HPDE6-E6E7 (cell line): ENCODE data around the gene CAPZA1.

ENCODE experiments used
- DNase-seq: peaks from one replicate; pipeline ENCODE4 v3.0.0; 2011; ENCODE audit warnings: missing footprints; ENCODE audit errors: extremely low spot score

Gene CAPZA1

GRCh38 chr1:112714313-112715263 lies 95.0 kb downstream of the CAPZA1 start:
- no peak for DNase-seq

GRCh38 chr1:112715264-112716053 lies 95.8 kb downstream of the CAPZA1 start, which contains the start of gene PPM1J:
Gene PPM1J (minus strand): TSS chr1:112715332. CDS start chr1:112715301, 31 bp downstream.
- peak; percentile 88 for DNase-seq

- peak; percentile 85 for DNase-seq
Observed at GRCh38 chr1:112716133-112716720, 96.6 kb downstream of the CAPZA1 start.

- no peak for DNase-seq
Observed at GRCh38 chr1:112717263-112717873, 97.7 kb downstream of the CAPZA1 start.

- no peak for DNase-seq
Observed at GRCh38 chr1:112718691-112719418, 99.2 kb downstream of the CAPZA1 start.

DNA sequence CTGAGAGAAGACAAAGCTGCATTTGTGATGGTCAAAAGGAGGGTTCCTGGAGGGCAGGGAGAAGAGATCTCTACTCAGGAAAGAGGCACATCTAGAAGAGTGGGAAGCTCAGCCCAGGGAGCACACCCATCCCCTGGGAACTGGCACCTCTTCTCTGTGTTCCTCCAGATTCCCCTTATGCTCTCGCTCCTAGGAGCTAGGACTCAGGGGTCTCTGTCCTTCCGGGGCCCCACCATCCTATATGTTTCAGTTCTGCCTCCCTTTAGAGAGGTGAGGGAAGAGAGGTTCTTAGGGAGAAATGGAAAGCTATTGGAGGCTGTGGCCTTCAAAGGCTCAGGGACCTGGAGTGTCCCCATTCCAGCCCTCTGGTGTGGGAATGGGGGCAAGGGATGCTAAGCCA lies 100.1 kb downstream of the CAPZA1 start:
- DNase-seq, result no peak

DNA sequence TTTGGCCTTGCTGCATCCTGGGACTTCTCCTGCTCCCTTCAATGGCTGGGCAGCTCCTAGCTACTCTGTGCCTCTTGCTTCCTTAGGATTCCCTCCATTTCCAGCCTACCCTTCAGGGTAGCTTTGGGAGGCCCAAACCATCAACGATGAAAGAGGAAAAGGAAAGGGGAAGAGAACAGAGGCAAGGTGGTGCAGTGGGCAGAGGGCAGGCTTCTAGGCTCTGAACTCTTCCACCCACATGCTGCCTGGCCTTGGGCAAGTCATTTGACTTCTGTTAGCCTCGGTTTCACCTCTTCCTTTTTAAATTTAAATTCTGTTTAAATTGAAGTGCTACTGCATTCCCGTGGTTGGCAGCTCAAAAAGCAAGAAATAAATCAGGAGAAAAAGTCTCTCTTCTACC lies 101.2 kb downstream of the CAPZA1 start:
- no peak for DNase-seq
